ENCODE results near the gene ITIH5. TPM values are rescaled to one million over a fixed set of nuclear protein-coding genes. Genes with fewer than 3 reads are reported as not detected.

The ITIH5 gene
- polyA plus RNA-seq, 1 donor = 6.8 TPM

DNA sequence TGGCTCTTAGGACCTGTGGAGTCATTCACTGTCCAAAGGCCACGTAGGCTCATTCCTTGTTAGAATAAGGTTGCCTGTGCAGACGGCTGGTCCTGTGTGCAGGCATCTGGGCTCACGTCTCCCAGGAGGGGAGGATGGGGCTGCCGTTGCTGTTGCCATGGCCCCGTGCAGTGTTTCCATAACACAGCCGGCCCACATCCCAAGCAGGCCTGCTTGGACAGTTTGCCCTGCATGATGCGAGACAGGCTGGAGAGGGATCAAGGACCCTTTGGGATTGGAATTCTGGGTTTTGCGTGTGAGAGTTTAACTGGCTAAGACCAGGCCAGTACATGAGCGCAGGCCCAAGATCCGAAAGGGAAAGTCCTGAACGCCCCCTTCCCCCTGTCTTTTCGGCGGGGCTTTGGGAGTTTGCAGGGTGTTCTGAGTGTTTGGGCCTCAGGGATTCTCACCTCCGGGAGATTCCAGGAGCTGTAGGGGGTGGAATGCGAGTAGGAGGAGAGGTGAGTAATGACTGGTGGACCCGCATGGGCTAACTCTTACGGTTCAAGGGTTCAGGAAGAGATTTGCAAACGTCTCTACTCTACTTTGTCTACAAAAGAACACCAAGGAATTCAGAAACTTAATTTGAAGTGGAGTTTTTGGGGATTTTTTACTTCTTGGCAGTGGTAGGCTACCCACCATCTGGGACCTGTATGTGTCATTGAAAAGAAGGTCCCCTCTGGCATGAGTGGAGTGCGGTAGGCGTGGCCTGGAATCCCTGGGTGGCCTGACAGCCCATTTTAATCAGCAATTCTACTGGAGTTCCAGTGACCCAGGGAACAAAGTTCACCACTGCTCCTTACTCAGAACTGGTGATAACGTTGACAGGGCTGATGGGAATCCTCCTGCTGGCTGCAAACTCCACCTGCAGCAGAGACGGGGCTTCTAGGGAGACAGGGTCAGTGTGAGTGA is 125.4 kb downstream of the ITIH5 start:
- H3K27me3 ChIP-seq (ENCODE audit: control insufficient read depth, insufficient read depth, low read length) = no peaks in the 10 kb centered on the region
- H3K27ac ChIP-seq (ENCODE audit: low read length) = peak overlapping the region; percentile 80
- no CpG with 5 or more reads among the region's 22 CpGs for WGBS (ENCODE audit: insufficient coverage, low lambda C conversion rate)
- H3K4me1 ChIP-seq (ENCODE audit: control insufficient read depth, insufficient read depth, low read length) = peaks cover 20% of the 10 kb centered on the region
- no peak overlapping the region for H3K4me3 ChIP-seq (ENCODE audit: low read length)
- H3K36me3 ChIP-seq (ENCODE audit: control insufficient read depth, insufficient read depth, low read length) = no peaks in the 10 kb centered on the region
- H3K9me3 ChIP-seq (ENCODE audit: control insufficient read depth, low read depth, low read length) = peaks cover 3% of the 10 kb centered on the region
- DNase-seq = peak; percentile 82 to 83

DNA sequence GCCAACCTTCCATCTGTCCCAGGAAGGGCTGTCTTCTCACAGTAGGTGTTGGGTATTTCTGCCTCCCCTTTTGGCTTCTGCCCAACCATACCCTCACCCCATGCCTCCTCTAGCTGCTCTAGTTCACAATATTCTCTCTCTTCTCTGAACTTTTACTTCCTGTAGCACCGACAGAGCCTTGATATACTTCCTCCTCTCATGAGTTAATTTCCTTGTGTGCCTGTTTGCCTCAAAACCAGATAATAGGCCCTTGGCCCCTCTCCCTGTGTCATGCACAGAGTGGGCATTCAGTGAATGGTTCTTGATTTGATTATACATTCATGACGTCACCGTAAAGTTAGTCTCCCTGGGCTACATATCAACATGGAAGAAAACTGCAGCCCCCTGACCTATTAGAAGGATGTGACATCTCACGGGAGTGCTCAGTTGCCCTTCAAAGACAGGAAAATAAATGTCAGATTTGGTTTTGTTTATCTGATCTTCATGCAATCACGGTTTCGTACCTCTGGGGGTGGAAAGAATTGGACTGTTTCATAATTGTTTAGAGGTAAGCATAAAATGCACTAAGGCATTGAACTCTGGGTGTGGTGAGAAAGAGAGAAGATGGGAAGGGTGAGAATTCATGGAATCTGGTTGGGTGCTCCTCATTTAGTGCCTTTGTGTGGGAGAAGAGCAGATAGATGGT is 127.7 kb downstream of the ITIH5 start:
- Histone ChIP-seq H3K4me1 (ENCODE audit: control insufficient read depth, insufficient read depth, low read length) (peaks cover 20% of the 10 kb centered on the region), H3K9me3 (ENCODE audit: control insufficient read depth, low read depth, low read length) (peaks cover 3% of the 10 kb centered on the region), H3K27ac (ENCODE audit: low read length) (no peak overlapping the region), H3K27me3 (ENCODE audit: control insufficient read depth, insufficient read depth, low read length) (peaks cover 1% of the 10 kb centered on the region), H3K4me3 (ENCODE audit: low read length) (no peak overlapping the region), H3K36me3 (ENCODE audit: control insufficient read depth, insufficient read depth, low read length) (no peaks in the 10 kb centered on the region)
- no CpG with 5 or more reads among the region's 6 CpGs for WGBS (ENCODE audit: insufficient coverage, low lambda C conversion rate)
- no peak for DNase-seq

- Histone ChIP-seq H3K4me3 (ENCODE audit: low read length) (no peak overlapping the region), H3K9me3 (ENCODE audit: control insufficient read depth, low read depth, low read length) (peaks cover 3% of the 10 kb centered on the region), H3K36me3 (ENCODE audit: control insufficient read depth, insufficient read depth, low read length) (no peaks in the 10 kb centered on the region), H3K27ac (ENCODE audit: low read length) (no peak overlapping the region), H3K27me3 (ENCODE audit: control insufficient read depth, insufficient read depth, low read length) (peaks cover 3% of the 10 kb centered on the region), H3K4me1 (ENCODE audit: control insufficient read depth, insufficient read depth, low read length) (peaks cover 13% of the 10 kb centered on the region)
- DNase-seq = no peak
- whole genome bisulfite sequencing (ENCODE audit: insufficient coverage, low lambda C conversion rate) = no CpG with 5 or more reads among the region's 3 CpGs
These were observed 129.6 kb downstream of the ITIH5 start for GRCh38 chr10:7537126-7537525.

GRCh38 chr10:7534480-7534852 is 132.3 kb downstream of the ITIH5 start:
- Histone ChIP-seq H3K9me3 (ENCODE audit: control insufficient read depth, low read depth, low read length) (peaks cover 3% of the 10 kb centered on the region), H3K27me3 (ENCODE audit: control insufficient read depth, insufficient read depth, low read length) (peaks cover 8% of the 10 kb centered on the region), H3K4me3 (ENCODE audit: low read length) (no peak overlapping the region), H3K27ac (ENCODE audit: low read length) (no peak overlapping the region), H3K36me3 (ENCODE audit: control insufficient read depth, insufficient read depth, low read length) (no peaks in the 10 kb centered on the region), H3K4me1 (ENCODE audit: control insufficient read depth, insufficient read depth, low read length) (no peaks in the 10 kb centered on the region)
- DNase-seq = no peak
- 60% methylated on average over 1 of the region's 5 CpGs for WGBS (ENCODE audit: insufficient coverage, low lambda C conversion rate)

DNA sequence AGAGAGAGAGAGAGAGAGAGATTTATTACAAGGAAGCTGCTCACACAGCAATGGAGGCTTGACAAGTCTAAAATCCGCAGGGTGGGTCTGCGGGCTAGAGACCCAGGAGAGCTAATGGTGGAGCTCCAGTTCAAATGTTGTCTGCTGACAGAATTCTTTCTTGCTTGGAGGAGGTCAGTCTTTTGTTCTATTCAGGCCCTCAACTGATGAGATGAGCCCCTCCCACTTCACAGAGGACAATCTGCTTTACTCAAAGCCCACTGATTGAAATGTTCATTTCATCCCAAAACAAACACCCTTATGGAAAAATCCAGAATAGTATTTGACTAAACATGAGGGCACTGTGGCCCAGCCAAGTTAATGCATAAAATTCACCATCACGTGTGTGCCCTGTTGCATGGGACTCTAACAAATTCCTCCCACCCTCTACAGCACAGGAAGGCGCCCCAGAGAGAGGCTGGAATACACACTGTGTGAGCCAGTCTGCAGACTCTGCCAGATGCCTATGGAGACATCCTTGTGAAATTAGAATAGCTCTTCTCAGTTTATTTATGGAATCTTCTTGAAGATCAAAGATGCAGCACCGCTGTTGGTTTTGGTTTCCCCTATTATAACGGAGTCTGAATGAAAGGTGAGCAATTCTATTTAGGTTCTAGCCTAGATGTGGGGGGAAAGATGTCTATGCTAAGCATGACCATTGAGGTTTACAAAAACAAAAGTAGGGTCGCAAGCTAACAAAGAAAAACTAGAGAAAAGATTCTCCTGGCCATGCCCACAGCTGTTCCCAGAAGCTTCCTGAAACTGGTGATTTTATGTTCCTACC is 132.9 kb downstream of the ITIH5 start:
- Histone ChIP-seq H3K4me3 (ENCODE audit: low read length) (no peak overlapping the region), H3K4me1 (ENCODE audit: control insufficient read depth, insufficient read depth, low read length) (no peaks in the 10 kb centered on the region), H3K27ac (ENCODE audit: low read length) (no peak overlapping the region), H3K27me3 (ENCODE audit: control insufficient read depth, insufficient read depth, low read length) (peaks cover 8% of the 10 kb centered on the region), H3K9me3 (ENCODE audit: control insufficient read depth, low read depth, low read length) (peaks cover 3% of the 10 kb centered on the region), H3K36me3 (ENCODE audit: control insufficient read depth, insufficient read depth, low read length) (no peaks in the 10 kb centered on the region)
- DNase-seq = no peak
- WGBS (ENCODE audit: insufficient coverage, low lambda C conversion rate) = 100% methylated on average over 1 of the region's 7 CpGs

DNA sequence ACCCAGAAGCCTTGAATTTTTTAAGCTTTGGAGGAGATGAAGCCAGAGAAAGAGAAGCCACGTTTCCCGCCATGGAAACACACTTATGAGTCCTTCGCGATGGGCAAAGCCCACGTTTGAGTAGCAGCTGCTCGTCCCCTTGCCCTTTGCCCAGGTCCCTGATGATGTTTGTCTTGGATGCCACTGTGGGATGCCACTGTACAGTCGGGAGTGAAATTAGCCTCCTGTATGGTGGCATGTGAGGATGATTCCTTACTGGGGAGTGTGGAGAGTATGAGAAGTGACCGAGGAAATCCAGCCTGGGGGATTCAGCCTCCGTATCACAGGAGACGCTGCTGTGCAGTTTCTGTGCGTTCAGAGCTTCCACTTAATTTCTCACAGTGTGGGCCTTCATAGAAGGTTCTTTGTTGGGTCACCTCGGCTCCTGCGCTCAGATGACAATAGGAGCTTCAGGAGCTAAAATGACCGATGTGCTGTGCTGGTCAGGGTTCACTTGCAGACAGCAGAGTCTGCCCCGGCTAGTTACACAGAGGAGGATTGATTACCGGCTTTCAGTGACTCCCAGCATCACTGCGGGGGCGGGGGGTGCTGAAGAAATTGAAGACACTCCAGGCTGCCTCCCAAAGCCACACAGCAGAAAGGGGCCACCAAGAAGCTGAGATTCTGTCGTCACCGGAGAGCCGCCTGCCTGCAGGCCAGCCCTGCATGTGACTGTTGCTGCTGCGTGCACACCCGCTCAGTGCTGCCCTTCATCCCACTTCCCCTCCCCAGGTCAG is 133.9 kb downstream of the ITIH5 start:
- no CpG with 5 or more reads among the region's 23 CpGs for WGBS (ENCODE audit: insufficient coverage, low lambda C conversion rate)
- Histone ChIP-seq H3K27ac (ENCODE audit: low read length) (no peak overlapping the region), H3K27me3 (ENCODE audit: control insufficient read depth, insufficient read depth, low read length) (peaks cover 12% of the 10 kb centered on the region), H3K4me3 (ENCODE audit: low read length) (no peak overlapping the region), H3K4me1 (ENCODE audit: control insufficient read depth, insufficient read depth, low read length) (no peaks in the 10 kb centered on the region), H3K36me3 (ENCODE audit: control insufficient read depth, insufficient read depth, low read length) (no peaks in the 10 kb centered on the region), H3K9me3 (ENCODE audit: control insufficient read depth, low read depth, low read length) (no peaks in the 10 kb centered on the region)
- no peak for DNase-seq

DNA sequence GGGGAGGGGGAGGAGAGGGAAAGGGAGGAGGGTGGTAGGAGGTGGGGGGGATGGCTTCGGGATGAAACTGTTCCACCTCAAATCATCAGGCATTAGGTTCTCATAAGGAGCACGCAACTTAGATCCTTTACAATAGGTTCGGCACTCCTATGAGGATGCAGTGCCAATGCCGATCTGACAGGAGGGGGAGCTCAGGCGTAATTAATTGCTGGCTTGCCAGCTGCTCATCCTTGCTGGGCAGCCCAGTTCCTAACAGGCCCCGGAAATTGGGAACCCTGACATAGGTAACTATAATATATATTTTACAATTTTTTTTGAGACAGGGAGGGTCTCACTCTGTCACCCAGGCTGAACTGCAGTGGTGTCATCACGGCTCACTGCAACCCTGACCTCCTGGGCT is 137.1 kb downstream of the ITIH5 start:
- no peak for DNase-seq
- WGBS (ENCODE audit: insufficient coverage, low lambda C conversion rate) = no CpG with 5 or more reads among the region's 7 CpGs
- H3K4me1 ChIP-seq (ENCODE audit: control insufficient read depth, insufficient read depth, low read length) = no peaks in the 10 kb centered on the region
- no peak overlapping the region for H3K27ac ChIP-seq (ENCODE audit: low read length)
- H3K36me3 ChIP-seq (ENCODE audit: control insufficient read depth, insufficient read depth, low read length) = no peaks in the 10 kb centered on the region
- no peak overlapping the region for H3K4me3 ChIP-seq (ENCODE audit: low read length)
- peaks cover 12% of the 10 kb centered on the region for H3K27me3 ChIP-seq (ENCODE audit: control insufficient read depth, insufficient read depth, low read length)
- no peaks in the 10 kb centered on the region for H3K9me3 ChIP-seq (ENCODE audit: control insufficient read depth, low read depth, low read length)

DNA sequence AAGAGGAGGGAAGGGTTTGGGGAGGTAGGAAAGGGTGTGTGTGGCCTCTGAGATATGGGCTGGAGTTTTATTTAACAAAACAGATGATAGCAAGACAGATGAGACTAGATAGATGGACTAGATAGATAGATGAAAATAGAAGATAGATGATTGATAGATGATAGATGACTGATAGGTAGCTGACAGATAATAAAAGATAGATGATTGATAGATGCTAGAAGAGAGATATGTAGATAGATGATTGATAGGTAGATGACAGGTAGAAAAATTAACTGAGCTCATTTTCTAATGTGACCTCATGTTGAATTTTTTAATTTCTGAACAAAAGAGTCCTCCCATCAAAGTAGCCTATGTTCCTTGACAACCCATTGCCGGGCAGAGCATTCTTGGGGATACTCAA is 139.3 kb downstream of the ITIH5 start:
- H3K27ac ChIP-seq (ENCODE audit: low read length) = no peak overlapping the region
- H3K4me3 ChIP-seq (ENCODE audit: low read length) = no peak overlapping the region
- H3K36me3 ChIP-seq (ENCODE audit: control insufficient read depth, insufficient read depth, low read length) = no peaks in the 10 kb centered on the region
- H3K4me1 ChIP-seq (ENCODE audit: control insufficient read depth, insufficient read depth, low read length) = no peaks in the 10 kb centered on the region
- no CpG with 5 or more reads among the region's 1 CpG for WGBS (ENCODE audit: insufficient coverage, low lambda C conversion rate)
- no peak for DNase-seq
- H3K9me3 ChIP-seq (ENCODE audit: control insufficient read depth, low read depth, low read length) = no peaks in the 10 kb centered on the region
- peaks cover 8% of the 10 kb centered on the region for H3K27me3 ChIP-seq (ENCODE audit: control insufficient read depth, insufficient read depth, low read length)

DNA sequence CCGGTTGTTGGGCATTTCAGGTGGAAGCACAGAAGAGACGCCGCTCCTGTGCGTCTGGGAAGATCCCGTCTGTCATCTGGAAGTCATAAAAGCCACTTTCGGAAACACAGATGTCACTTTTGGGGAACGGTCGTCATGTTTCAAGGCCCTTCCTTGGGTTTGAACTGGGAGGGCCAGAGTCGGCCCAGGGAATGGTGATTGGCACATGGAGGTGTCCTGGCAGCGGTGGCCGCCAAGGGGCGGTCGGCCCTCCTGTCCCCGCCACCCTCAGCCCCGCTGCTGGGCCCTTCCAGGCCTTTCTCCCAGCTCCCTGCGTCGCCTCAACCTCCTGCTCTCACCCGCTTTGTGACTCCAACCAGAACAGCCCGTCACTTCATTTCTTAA is 140.8 kb downstream of the ITIH5 start:
- H3K4me1 ChIP-seq (ENCODE audit: control insufficient read depth, insufficient read depth, low read length) = no peaks in the 10 kb centered on the region
- H3K4me3 ChIP-seq (ENCODE audit: low read length) = no peak overlapping the region
- no peak for DNase-seq
- H3K36me3 ChIP-seq (ENCODE audit: control insufficient read depth, insufficient read depth, low read length) = no peaks in the 10 kb centered on the region
- no peaks in the 10 kb centered on the region for H3K9me3 ChIP-seq (ENCODE audit: control insufficient read depth, low read depth, low read length)
- peaks cover 4% of the 10 kb centered on the region for H3K27me3 ChIP-seq (ENCODE audit: control insufficient read depth, insufficient read depth, low read length)
- no CpG with 5 or more reads among the region's 19 CpGs for WGBS (ENCODE audit: insufficient coverage, low lambda C conversion rate)
- H3K27ac ChIP-seq (ENCODE audit: low read length) = no peak overlapping the region

Data from large intestine (tissue), 3 donors.